Sciatic nerve (tissue), 2 donors: Measurements from ENCODE around the gene LYRM4. TPM values are rescaled to one million over a fixed set of nuclear protein-coding genes. Genes with fewer than 3 reads are reported as not detected.
A peak's percentile ranks its signal among the peaks of the same experiment; 100 is the strongest.

ENCODE experiments used
- ATAC-seq: fragments of 200-7000 bp; cut with Tn5 transposase; one replicate; pipeline ENCODE4 v1.9.1; 2020; ENCODE audit warnings: mild to moderate bottlenecking, moderate library complexity
- DNase-seq: peaks from one replicate; pipeline ENCODE4 v3.0.0-alpha.2; 2020; ENCODE audit warnings: low spot score
- intact Hi-C: fragments of 100-400 bp; cut with DNase I; formaldehyde crosslinking; loops from one replicate; pipeline ENCODE4 v1.14.2; 2022
- total RNA-seq: library from RNA; stranded (reverse); fragmentation: NEBNext Ultra II Directional; extraction: Animal tissue kit (Norgen Biotek cat#: 25700); gene quantifications from one replicate; pipeline ENCODE4 v1.2.1, GENCODE V29; 2021
- donor health status: DM: no; HTN: no; CAD: no.
- donor health status: DM: no; HTN: no; CAD: no.

Gene LYRM4
- total RNA-seq, 1 donor from 2014 or later: 21.7 TPM

DNA sequence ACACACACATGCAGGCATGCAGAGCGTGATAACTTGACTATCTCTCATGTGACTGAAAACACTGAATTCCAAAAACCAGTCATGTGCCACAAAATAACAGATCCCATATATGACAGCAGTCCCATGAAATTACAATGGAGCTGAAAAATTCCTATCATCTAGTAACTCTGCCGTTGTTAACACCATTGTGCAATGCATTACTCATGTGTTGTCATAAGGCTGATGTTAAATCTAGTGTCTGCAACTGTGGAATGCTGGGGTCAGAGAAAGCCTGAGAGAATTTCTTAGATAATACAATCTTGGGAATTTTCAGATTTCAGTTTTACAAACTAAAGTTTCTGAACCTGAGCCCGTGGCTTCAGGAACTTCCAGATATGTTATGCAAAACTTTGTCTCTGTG, 70.2 kb downstream of the LYRM4 start:
- intact Hi-C loops: no loop called here
- DNase-seq (no peak), ATAC-seq (peak; percentile 90)

GRCh38 chr6:5188646-5189045, 72.1 kb downstream of the LYRM4 start:
- intact Hi-C loops: no loop called here
- DNase-seq: no peak
- no peak for ATAC-seq

DNA sequence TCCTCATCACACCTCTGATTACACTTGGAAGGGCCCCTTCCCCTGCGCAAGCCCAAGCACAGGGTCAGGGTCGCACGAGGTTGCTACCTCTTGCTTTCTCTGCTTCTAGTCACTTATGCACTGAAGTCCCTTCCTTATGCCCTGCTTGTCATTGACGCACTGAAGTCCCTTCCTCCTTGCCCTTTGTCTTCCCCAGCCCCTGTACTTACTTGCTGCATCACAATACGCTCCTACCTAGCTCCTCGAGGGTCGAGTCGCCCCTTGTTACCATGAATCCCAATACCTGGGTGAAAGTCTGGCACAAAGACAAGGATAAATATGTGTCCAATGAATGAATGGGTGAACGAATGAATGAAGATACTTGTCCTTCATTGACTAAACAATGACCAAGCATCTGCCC, 75.9 kb downstream of the LYRM4 start:
- ATAC-seq: no peak
- intact Hi-C loops: no loop called here

DNA sequence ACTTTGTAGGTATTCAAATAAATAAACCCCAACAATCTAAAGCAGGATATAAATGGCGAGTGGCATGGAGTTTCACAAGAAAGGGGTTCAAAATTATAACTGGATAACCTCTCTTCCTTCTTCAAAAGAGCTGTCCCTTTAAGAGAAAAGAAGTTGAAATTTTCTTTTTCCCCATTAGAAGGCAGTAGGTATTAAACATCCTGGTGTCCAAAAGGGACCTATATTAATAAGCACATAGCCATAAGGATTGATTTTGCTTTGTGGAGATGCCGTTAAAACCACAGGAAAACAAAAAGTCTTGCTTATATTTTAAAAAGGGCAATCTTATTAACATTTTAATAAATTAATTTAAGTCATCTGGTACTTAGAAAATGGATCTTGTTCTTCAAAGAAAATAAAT, 76.5 kb downstream of the LYRM4 start:
- intact Hi-C loops: no loop called here
- DNase-seq: no peak
- ATAC-seq: no peak

More for the DNA sequence above, 75.9 kb downstream of the LYRM4 start:
- no peak for DNase-seq

DNA sequence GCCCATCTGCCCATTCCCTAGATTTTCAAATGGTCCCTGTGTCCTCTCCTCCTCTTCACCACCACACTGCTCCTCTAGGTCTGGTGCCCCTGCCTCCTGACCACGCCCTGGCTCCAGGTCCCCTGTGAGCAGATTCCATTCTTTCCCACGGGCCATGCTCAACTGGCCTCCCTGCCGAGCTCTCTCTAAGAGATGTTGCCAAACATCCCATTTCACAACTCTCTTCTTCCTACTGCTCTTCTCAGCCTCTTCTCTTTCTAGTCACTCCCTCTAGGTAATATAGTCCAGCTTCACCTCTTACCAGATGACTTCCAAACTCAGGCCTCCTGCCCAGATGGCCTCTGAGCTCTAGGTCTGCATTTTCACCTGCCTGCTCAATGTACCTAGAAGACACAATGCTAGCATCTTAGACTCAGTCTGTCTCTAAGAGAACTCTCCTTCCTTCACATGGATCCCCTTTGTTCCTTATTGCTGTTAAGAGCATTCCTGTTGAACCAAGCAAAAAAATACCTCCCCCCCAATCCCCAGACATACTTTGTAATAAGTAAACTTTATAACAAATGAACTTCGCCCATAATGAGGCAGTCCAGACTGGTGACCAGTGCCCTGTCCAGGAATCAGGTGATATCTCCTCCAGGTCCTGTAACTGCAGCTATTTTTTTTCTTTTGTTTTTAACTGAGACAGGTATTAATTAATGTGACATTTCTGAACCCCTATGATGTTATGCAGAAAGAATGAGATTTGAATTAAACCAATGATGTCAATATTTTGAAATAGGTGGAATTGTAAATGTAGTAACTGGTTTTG, 79.0 kb downstream of the LYRM4 start:
- intact Hi-C loops: no loop called here
- DNase-seq (no peak), ATAC-seq (no peak)

DNA sequence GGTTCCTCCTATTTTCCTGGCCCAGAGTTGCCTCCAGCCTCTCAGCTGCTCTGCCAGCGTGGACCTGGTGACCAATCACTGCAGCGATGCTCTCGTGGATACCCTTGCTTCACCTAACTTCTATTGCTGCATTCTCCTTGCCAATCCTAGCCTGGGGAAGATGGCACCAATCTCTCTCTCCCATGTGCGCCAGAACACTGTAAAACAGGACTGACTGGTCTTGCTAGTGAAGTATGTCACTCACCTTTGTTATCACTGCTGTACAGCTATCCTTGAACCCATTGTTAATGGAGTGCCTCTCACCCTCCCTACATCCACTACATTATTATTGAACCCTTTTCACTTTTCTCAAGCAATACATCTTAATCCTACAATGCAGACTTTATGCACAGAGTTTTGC, 80.1 kb downstream of the LYRM4 start:
- ATAC-seq (no peak), DNase-seq (no peak)
- intact Hi-C loops: no loop called here

- ATAC-seq: no peak
- intact Hi-C loops: no loop called here
- DNase-seq: no peak
Observed at GRCh38 chr6:5179917-5180316, 80.8 kb downstream of the LYRM4 start.

- no peak for ATAC-seq
- intact Hi-C loops: no loop called here
- DNase-seq: no peak
Observed at GRCh38 chr6:5178806-5179205, 81.9 kb downstream of the LYRM4 start.

- DNase-seq (no peak), ATAC-seq (peak; percentile 57)
- intact Hi-C loops: no loop called here
Observed at GRCh38 chr6:5175635-5176034, 85.1 kb downstream of the LYRM4 start.

DNA sequence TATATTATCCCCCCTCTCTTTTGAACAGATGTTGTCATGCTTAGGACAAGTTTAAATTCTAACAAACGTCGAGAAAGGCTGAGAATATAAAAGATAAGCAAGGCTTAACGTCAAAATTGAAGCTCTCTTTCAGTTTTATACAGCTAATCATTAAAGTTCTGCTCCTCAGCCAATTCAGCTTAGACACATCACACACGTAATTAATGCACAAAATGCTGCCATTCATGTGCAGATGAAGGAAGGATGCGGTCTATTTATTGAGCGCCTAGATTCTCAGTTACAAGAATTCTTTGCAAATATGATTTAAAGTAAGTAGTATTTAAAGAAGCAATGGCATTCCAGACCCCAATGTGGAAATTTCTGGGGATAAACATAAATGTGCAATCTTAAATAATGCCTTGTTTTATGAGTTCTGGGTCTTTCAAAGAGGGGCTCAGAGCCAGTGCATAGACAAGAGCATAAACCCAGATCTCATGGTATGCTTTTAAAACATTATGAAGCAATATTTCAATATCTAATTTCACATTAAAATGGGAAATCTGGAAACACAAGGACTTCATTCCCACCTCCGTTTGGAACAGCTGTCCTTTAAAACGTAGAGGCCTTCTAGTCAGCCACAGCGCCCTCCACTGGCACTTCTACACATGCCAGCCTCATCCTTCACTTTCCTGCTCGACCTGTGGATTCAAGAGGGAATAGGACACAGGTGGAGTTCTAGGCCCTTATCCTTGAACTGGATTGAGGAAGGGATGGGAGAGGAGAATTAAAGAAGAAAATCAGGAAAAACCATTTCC, 85.8 kb downstream of the LYRM4 start:
- no peak for ATAC-seq
- DNase-seq: no peak
- intact Hi-C loops: no loop called here

- intact Hi-C loops: no loop called here
Observed at GRCh38 chr6:5174244-5174643, 86.5 kb downstream of the LYRM4 start.

DNA sequence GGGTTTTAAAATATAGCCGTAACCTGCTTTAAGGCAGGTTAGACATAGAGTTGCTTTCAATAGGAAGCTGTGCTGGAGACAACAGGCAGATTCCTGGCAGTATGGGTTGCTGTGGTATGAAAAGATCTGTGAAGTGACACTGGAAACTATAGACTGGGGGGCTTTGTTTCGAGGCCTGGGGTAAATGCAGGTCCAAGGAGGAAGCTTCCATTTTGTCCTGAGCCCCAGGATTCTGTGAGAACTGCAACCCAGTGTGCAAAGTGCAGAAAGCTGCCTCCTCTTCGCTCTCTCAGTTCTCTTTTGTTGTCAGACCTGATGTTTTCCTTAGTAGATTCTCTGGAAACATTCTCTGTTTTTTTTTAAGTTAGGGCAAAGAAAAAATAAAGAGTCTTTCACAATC, 86.9 kb downstream of the LYRM4 start:
- intact Hi-C loops: no loop called here

More at GRCh38 chr6:5174244-5174643, 86.5 kb downstream of the LYRM4 start:
- DNase-seq (no peak), ATAC-seq (peak; percentile 50)

DNA sequence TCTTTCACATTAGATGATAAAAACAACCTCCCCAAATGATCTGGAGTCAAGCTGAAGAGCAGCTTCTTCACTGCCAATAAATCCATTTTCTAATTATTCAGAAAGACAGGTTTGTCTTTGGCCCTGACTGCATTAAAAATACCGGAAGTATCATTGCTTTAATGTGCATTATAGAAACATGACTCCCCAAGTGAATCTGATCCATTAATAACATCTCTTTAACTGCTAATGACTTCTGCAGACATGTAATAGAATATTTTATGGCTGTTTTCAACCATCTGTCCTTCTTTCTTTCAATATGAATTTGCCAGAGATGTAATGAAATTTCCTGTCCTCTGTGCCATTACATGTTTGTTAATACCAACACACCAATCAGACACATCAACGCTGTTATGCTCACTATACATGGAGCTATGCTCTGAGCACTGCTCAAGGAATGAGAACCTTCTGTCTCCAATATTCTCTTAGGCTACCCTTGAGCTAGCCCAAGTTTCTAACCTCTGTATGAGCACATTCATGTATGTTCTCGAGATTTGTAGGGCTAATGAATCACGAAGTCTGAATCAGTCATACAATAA, 87.8 kb downstream of the LYRM4 start:
- DNase-seq: no peak
- no peak for ATAC-seq
- intact Hi-C loops: no loop called here

More for the DNA sequence above, 86.9 kb downstream of the LYRM4 start:
- ATAC-seq: no peak
- no peak for DNase-seq

GRCh38 chr6:5172041-5172653, 88.6 kb downstream of the LYRM4 start:
- intact Hi-C loops: no loop called here
- DNase-seq: no peak
- no peak for ATAC-seq

GRCh38 chr6:5167501-5167900, 93.2 kb downstream of the LYRM4 start:
- ATAC-seq (no peak), DNase-seq (no peak)
- intact Hi-C loops: no loop called here

- no peak for ATAC-seq
- no peak for DNase-seq
- intact Hi-C loops: no loop called here
Observed at GRCh38 chr6:5164092-5164491, 96.7 kb downstream of the LYRM4 start.

GRCh38 chr6:5163247-5163646, 97.5 kb downstream of the LYRM4 start:
- no peak for DNase-seq
- no peak for ATAC-seq
- intact Hi-C loops: no loop called here

GRCh38 chr6:5162355-5162754, 98.4 kb downstream of the LYRM4 start:
- no peak for DNase-seq
- no peak for ATAC-seq
- intact Hi-C loops: no loop called here

DNA sequence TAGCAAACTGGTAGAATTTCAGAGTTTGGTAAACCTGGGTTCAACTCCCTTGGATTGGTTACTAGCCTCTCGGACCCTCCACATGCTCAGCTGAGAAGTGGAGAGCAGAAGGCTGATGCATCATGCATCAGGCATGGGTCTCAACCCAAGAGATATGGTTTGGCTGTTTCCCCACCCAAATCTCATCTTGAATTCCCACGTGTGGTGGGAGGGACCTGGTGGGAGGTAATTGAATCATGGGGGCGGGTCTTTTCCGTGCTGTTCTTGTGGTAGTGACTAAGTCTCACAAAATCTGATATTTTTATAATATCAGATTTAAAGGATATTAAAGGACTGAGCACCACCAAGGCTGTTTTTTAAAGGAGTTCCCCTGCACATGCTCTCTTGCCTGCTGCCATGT, 100.5 kb downstream of the LYRM4 start:
- ATAC-seq (no peak), DNase-seq (no peak)
- intact Hi-C loops: no loop called here

DNA sequence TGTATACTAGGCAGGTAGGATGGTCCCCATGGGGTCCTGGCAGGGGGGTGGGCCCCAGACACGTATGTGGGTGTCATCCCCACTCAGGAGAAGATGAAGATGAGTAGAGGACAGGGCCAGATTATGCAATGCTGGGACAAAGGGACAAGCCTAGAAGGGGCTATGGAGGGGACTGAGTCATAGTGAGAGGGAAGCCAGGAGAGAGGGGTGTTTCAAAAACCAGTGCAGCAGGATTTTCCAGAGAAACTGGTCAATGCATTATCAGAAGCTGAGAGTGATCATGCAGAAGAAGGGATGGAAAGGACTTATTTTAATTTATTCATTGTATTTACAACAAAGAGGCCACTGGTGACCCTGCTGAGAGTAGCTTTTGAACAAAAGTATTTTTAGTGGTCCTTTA, 101.6 kb downstream of the LYRM4 start:
- intact Hi-C loops: no loop called here
- no peak for ATAC-seq
- no peak for DNase-seq
